HG03025 (cell line): ENCODE data around the gene CHRNE.
"Not testable (repeated sequence)": the region's sequence is repeated elsewhere in the genome, so short reads cannot be mapped to it uniquely, and the experiment has no call there.

Experiments used
- ATAC-seq: cut with Tn5 transposase; IDR thresholded peaks from one replicate; pipeline ENCODE4 v1.9.1; 2021; ENCODE audit warnings: mild to moderate bottlenecking, moderate library complexity; ENCODE audit not compliant: unreplicated experiment, low FRiP score

CHRNE gene

DNA sequence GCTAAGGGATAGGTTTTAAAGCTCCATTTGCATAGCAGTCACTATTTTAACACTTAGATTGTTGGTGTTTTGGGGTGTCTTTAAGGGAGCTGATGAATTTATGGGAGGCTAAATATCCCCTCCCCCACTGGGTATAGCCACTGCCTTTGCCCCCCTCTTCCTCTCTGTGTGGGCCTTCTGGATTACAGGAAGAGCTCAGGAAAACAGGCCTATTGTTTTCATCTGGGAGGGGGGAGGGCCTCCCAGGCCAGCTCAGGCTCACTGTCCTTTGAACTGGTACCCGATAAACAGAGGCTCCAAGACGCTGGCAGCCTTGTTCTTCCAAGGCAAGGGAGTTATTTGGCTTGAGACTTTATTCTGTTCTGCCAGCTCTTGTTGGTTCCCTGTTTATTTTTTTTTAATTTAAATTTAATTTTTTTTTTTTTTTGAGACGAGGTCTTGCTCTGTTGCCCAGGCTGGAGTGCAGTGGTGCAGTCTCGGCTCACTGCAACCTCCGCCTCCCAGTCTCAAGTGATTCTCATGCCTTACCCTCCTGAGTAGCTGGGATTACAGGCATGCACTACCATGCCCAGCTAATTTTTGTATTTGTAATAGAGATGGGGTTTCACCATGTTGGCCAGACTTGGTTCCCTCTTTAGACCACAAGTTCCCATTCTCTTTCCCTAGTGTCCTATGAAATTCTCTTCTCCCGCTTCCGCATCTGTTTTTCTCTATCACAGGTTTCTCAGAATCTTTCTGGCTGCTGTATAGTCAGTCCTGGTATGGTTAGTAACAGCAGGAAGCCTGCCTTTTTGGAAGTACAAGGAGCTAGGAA, 44.6 kb downstream of the CHRNE start:
- ATAC-seq = no peak

GRCh38 chr17:4857347-4857746, 45.6 kb downstream of the CHRNE start:
- ATAC-seq = not testable (repeated sequence)

DNA sequence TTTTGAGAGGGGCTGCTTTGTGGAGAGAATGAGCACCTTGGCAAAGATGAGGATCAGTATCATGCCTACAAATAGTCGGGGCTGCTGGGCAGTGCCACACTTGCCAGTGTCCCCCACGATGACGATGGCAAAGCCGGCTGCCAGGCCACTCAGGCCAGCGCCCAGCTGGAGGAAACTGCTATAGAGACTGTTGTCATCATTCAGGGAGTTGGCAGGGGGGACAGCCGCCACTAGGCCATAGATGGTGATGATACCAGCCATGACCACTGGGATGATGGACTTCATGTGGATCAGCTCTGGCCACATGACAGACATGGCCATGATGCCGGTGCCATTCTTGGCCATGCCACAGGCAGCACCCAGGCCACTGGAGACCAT, 46.0 kb downstream of the CHRNE start:
- no peak for ATAC-seq

- ATAC-seq = no peak
Observed at GRCh38 chr17:4856271-4856936, 46.5 kb downstream of the CHRNE start.

GRCh38 chr17:4854111-4854681, 48.7 kb downstream of the CHRNE start:
- ATAC-seq = no peak

DNA sequence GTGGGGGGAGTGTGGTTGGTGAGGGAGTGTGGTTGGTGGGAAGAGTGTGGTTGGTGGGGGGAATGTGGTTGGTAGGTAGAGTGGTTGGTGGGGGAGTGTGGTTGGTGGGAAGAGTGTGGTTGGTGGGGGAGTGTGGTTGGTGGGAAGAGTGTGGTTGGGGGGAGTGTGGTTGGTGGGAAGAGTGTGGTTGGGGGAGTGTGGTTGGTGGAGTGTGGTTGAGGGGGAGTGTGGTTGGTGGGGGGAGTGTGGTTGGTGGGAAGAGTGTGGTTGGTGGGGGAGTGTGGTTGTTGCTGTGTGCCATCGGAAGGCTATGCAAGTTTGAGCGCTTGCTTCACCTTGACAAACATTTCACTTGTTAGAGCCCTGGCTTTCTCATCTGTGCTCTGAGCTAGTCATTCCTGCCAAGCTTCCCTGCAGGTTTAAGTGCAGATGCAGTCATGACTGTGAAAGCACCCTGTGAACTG, 49.7 kb downstream of the CHRNE start:
- ATAC-seq = no peak

DNA sequence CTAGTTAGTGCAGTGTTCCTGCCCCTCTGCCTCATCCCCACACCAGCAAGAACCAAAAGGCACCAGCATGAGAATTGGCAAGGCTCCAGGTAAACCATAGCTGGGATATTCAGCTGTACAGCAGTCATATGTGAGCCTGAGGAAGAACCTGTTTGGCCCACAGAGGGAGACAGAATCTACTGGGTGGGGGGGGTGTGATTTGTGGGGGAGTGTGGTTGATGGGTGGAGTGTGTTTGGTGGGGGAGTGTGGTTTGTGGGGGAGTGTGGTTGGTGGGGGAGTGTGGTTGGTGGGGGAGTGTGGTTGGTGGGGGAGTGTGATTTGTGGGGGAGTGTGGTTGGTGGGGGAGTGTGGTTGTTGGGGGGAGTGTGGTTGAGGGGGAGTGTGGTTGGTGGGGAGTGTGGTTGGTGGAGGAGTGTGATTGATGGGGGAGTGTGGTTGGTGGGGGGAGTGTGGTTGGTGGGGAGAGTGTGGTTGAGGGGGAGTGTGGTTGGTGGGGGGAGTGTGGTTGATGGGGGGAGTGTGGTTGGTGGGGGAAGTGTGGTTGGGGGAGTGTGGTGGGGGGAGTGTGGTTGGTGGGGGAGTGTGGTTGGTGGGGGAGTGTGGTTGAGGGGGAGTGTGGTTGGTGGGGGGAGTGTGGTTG, 50.2 kb downstream of the CHRNE start:
- no peak for ATAC-seq

DNA sequence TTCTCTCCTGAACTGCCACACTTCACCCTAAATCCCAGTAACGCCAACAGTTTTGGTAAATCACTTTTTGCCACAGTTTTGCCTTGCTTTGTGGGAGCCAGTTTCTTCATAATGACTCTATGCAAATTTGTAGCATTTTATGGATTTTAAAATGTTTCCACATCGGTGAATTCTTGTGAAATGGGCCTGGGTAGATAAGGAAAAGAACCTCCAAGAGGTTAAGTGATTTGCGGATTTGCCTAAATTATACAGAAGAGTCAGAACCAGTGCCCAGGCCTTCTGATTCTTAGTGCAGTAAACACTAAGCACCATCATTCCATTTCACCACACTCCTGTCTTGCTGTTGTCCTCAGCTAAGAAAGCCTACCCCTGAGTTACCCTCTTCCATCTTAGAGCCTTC, 51.8 kb downstream of the CHRNE start:
- ATAC-seq = no peak

- no peak for ATAC-seq
Observed at GRCh38 chr17:4850246-4850645, 52.7 kb downstream of the CHRNE start.

DNA sequence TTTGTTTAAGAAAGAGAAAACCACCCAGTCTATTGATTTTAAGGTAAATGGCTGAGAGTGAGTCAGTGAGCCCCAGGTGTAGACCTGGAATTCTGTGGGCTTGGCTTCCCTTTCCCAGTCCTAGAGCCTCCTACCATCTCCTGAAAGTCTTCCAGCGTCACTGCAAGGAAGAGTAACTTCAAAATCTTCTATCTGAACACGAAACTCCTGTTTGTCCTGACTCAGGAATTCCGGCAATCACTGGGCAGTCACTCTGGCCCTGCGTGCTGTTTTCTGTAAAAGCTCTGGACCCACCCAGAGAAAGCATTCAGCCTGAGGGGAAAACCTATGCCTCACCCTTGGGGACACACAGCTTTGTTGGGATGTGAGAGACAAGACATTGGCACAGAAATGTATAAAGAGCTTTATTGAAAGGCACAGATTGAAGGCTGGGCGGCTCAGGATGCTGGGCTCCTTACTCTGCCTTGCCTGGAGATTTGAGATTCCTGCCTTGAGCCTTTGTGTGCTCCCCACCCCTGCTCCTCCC, 53.8 kb downstream of the CHRNE start:
- no peak for ATAC-seq
